Chondrocyte (in vitro differentiated cells): ENCODE measurements around the gene PLPP3. TPM values are rescaled to one million over a fixed set of nuclear protein-coding genes. Genes with fewer than 3 reads are reported as not detected.

Experiments used
- DNase-seq: peaks from one replicate; pipeline ENCODE4 v3.0.0; 2021; ENCODE audit warnings: mixed read lengths, low spot score
- H3K27ac Mint-ChIP-seq: one replicate; pipeline ENCODE4 v1.8.0; 2021; ENCODE audit warnings: mild to moderate bottlenecking, moderate library complexity, mixed read lengths; ENCODE audit not compliant: unreplicated experiment
- H3K27me3 Mint-ChIP-seq: 2 replicates; pipeline ENCODE4 v1.8.0; 2021; ENCODE audit warnings: low read depth, mixed read lengths
- H3K36me3 Mint-ChIP-seq: 2 replicates; pipeline ENCODE4 v1.8.0; 2021; ENCODE audit warnings: low read depth, mixed read lengths
- H3K4me1 Mint-ChIP-seq: 2 replicates; pipeline ENCODE4 v1.8.0; 2021; ENCODE audit warnings: low read depth, mild to moderate bottlenecking, mixed read lengths
- H3K4me3 Mint-ChIP-seq: one replicate; pipeline ENCODE4 v1.8.0; 2021; ENCODE audit warnings: mild to moderate bottlenecking, moderate library complexity, mixed read lengths; ENCODE audit not compliant: unreplicated experiment
- H3K9me3 Mint-ChIP-seq: 2 replicates; pipeline ENCODE4 v1.8.0; 2021; ENCODE audit warnings: low read depth, mixed read lengths
- total RNA-seq: library from RNA; stranded (reverse); gene quantifications from 3 replicates; pipeline ENCODE4 v1.2.1, GENCODE V29; 2021
- TF ChIP-seq, protein P1 (sequence below): fragments of 200-600 bp; sonication (generic); IDR thresholded peaks from 2 replicates; pipeline ENCODE4 v1.5.0; 2021; ENCODE audit warnings: antibody characterized with exemption, mild to moderate bottlenecking, moderate library complexity

Gene PLPP3
- total RNA-seq, 1 donor from 2014 or later: 20.5 TPM

DNA sequence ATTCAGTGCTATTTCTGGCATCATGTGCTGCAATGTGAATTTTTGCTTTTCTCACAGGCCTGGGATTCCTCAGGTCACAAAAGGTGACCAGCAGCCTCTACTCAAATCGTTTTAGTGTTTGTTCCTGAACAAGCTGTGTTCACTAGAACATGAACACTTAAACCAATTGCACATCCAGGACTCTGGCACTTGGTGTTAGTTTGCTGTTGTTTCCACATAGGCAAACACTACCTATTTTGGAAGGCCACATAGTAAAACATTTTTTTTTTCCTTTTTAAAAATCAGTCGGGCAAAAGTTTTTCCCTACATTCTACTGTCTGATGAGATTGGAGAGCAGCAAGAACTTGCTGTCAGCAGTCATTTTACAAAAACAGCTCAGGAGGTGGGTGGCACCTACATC lies 83.2 kb downstream of the PLPP3 start:
- TF ChIP-seq, protein P1, sequence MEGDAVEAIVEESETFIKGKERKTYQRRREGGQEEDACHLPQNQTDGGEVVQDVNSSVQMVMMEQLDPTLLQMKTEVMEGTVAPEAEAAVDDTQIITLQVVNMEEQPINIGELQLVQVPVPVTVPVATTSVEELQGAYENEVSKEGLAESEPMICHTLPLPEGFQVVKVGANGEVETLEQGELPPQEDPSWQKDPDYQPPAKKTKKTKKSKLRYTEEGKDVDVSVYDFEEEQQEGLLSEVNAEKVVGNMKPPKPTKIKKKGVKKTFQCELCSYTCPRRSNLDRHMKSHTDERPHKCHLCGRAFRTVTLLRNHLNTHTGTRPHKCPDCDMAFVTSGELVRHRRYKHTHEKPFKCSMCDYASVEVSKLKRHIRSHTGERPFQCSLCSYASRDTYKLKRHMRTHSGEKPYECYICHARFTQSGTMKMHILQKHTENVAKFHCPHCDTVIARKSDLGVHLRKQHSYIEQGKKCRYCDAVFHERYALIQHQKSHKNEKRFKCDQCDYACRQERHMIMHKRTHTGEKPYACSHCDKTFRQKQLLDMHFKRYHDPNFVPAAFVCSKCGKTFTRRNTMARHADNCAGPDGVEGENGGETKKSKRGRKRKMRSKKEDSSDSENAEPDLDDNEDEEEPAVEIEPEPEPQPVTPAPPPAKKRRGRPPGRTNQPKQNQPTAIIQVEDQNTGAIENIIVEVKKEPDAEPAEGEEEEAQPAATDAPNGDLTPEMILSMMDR: no peak
- Mint-ChIP-seq H3K4me1 (peaks cover 16% of the 10 kb centered on the region), H3K9me3 (no peaks in the 10 kb centered on the region), H3K27me3 (no peaks in the 10 kb centered on the region), H3K36me3 (peaks cover 29% of the 10 kb centered on the region), H3K4me3 (no peak overlapping the region), H3K27ac (no peak overlapping the region)
- no peak for DNase-seq

DNA sequence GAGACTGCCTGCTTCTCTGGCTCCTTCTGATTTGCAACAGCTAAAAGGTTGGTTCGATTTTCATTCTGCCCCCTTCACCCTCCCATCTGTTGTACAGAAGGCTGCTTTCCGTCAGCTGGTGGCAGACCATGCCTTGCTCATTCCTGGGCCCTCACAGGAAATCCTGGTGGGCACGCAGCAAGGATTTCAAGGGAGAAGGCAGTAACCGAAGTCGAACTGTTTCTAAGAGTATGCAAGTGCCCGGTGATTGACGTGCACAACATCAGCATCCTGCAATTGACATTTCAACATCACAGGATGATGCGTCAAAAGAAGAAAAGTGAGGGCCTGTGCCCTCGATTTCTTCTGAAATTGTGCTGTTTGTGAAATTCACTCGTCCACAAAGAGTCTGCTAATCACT lies 83.8 kb downstream of the PLPP3 start:
- TF ChIP-seq, protein P1: no peak
- H3K27ac Mint-ChIP-seq: no peak overlapping the region
- peaks cover 26% of the 10 kb centered on the region for H3K36me3 Mint-ChIP-seq
- DNase-seq: no peak
- no peaks in the 10 kb centered on the region for H3K9me3 Mint-ChIP-seq
- H3K4me1 Mint-ChIP-seq: peaks cover 16% of the 10 kb centered on the region
- no peaks in the 10 kb centered on the region for H3K27me3 Mint-ChIP-seq
- no peak overlapping the region for H3K4me3 Mint-ChIP-seq

DNA sequence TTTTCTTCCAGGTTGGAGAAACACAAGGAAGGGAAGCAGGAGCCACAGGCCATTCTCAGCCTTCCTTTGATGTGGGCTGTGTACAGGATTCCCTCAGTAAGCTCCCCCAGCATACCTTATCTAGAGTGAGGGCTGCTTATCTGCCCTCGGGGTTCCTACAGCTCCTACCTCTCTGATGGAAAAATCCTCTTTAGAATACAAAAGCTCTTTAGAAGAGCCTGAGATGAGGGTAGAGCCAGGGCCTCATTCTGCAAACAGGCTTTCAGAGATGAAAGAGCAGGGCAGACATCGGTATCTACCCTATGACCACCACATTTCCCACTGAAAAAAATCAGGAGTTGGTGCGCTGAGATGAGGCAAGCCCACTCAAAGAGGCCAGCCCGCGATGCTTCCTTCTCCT lies 85.1 kb downstream of the PLPP3 start:
- DNase-seq: no peak
- H3K9me3 Mint-ChIP-seq: no peaks in the 10 kb centered on the region
- no peak overlapping the region for H3K27ac Mint-ChIP-seq
- TF ChIP-seq, protein P1: no peak
- H3K4me3 Mint-ChIP-seq: no peak overlapping the region
- H3K36me3 Mint-ChIP-seq: peaks cover 21% of the 10 kb centered on the region
- no peaks in the 10 kb centered on the region for H3K27me3 Mint-ChIP-seq
- peaks cover 16% of the 10 kb centered on the region for H3K4me1 Mint-ChIP-seq

GRCh38 chr1:56493826-56494225 lies 85.5 kb downstream of the PLPP3 start:
- H3K4me3 Mint-ChIP-seq: no peak overlapping the region
- no peak overlapping the region for H3K27ac Mint-ChIP-seq
- no peaks in the 10 kb centered on the region for H3K27me3 Mint-ChIP-seq
- TF ChIP-seq, protein P1: no peak
- no peaks in the 10 kb centered on the region for H3K9me3 Mint-ChIP-seq
- DNase-seq: no peak
- peaks cover 21% of the 10 kb centered on the region for H3K36me3 Mint-ChIP-seq
- peaks cover 16% of the 10 kb centered on the region for H3K4me1 Mint-ChIP-seq

DNA sequence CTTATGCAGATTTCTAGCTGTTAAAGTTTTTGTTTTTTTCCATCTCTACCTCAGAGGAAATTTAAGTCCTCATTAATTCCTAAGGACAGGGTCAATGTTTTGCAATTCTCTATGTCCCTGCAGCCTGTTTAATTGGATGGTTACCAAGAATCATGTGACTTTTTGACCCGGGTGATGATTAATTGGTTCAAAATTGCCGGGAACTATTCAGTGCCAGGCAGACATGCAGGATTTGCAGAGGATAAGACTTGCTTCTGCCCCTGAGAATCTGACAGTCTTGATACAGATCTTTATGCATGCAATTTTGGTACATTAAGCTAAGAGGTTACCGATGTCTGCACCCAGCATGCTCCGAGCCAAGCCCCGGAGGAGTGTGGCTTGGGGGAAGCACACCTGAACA lies 87.9 kb downstream of the PLPP3 start:
- TF ChIP-seq, protein P1: no peak
- H3K4me1 Mint-ChIP-seq: peaks cover 16% of the 10 kb centered on the region
- H3K27me3 Mint-ChIP-seq: no peaks in the 10 kb centered on the region
- H3K9me3 Mint-ChIP-seq: no peaks in the 10 kb centered on the region
- peaks cover 18% of the 10 kb centered on the region for H3K36me3 Mint-ChIP-seq
- DNase-seq: no peak
- no peak overlapping the region for H3K4me3 Mint-ChIP-seq
- no peak overlapping the region for H3K27ac Mint-ChIP-seq
